CD4-positive, alpha-beta T cell treated with Interleukin-21 for 1 hour (primary cell): ENCODE measurements around the gene NRDC.

Experiments
- DNase-seq: peaks from one replicate; pipeline ENCODE4 v3.0.0-alpha.2; 2020

Gene NRDC

DNA sequence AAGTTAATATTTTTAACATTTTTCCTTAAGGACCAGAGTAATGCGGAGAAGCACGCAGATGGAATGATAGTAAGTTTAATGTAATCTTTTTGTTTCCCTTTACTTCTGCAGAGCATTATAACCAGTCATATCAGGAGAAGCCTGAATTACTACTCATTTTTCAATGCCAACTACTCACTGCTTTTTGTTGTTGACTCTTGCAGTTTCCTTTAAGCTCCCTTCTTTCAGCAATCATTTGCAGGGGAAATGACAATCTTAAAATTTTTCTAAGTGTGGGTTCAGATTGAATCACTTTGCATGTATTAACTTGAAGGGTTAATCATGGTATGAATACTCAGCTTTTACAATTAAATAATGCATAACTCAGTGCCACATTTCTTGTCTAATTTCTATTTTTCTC, 122.2 kb downstream of the NRDC start:
- no peak for DNase-seq

DNA sequence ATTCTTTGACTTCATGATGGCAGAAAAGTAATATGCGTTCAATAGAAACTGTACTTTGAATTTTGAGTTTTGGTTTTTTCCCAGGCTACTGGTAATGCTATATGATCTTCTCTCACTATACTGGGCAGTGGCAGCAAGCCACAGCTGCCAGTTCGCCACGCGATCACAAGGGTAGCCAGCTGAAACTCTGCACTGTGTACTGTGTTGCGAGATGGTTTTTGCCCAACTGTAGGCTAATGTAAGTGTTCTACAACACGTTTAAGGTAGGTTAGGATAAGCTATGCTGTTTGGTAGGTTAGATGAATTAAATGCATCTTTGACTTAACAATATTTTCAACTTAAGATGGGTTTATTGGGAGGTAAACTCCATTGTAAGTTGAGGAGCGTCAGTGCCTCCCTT, 123.1 kb downstream of the NRDC start:
- DNase-seq, result no peak

DNA sequence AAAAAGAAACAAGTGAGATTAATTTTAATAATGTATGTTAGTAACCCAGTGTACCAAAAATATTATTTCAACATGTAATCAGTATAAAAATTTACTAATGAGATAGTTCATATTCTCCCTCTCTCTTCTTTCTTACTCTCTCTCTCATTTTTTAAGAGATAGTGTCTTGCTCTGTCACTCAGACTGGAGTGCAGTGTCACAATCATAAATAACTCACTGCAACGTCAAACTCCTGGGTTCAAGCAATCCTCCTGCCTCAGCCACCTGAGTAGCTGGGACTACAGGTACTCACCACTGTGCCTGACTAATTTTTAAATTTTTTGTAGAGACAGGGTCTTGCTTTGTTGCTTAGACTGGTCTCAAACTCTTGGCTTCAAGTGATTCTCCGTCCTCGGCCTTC, 123.9 kb downstream of the NRDC start:
- no peak for DNase-seq

DNA sequence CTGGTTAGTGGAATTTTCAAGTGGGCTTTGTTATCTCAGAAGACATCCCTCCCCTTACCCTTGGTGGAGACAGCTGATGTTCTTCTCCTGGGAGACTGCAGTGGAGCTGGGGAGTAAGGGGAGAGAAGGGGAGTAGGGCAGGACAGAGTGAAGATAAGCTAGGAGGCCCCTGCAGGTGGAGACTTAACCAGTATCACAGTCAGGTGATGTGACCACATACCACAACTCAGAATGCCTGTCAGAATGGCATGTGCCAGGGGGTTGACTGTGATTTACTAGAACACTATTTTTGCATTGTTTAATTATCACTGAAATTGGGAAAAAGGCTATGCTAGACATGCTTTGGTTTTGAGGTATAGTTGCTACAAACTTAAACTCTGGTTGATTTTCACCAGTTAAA, 124.6 kb downstream of the NRDC start:
- DNase-seq, result no peak

- no peak for DNase-seq
Measured at GRCh38 chr1:51752073-51752948, 126.2 kb downstream of the NRDC start.

DNA sequence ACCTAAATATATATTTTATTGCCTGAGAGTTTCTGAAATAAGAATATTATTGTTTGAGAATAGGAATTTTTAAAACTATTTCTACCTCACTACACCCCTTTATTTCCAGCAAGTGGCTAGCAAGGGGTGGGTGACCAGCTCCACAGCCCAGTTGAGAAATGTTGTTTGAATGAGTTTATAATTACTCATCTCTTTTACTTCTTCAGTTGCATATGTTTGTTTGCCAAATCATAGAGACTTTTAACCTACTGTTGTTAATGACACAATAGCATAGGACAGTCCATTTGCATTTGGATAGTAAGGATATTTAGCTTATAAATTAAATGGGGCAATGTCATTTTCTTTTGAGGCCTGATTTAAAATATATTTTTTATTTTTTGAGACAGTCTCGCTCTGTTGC, 127.8 kb downstream of the NRDC start:
- no peak for DNase-seq

GRCh38 chr1:51750218-51750617, 128.3 kb downstream of the NRDC start:
- DNase-seq, result no peak

- no peak for DNase-seq
Measured at GRCh38 chr1:51749151-51749550, 129.4 kb downstream of the NRDC start.

DNA sequence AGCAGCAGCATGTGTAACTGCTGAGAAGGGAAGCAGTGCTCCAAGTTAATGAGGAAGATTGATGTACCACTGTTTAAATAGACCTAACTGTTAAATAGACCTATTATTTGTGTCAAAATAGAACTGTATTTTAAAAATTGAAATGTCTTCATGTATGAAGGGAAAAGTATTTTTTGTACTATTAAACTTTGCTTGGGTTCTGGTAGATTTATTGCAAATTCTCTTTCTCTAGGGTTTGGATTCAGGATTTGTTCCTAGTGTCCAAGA, 133.3 kb downstream of the NRDC start:
- no peak for DNase-seq

DNA sequence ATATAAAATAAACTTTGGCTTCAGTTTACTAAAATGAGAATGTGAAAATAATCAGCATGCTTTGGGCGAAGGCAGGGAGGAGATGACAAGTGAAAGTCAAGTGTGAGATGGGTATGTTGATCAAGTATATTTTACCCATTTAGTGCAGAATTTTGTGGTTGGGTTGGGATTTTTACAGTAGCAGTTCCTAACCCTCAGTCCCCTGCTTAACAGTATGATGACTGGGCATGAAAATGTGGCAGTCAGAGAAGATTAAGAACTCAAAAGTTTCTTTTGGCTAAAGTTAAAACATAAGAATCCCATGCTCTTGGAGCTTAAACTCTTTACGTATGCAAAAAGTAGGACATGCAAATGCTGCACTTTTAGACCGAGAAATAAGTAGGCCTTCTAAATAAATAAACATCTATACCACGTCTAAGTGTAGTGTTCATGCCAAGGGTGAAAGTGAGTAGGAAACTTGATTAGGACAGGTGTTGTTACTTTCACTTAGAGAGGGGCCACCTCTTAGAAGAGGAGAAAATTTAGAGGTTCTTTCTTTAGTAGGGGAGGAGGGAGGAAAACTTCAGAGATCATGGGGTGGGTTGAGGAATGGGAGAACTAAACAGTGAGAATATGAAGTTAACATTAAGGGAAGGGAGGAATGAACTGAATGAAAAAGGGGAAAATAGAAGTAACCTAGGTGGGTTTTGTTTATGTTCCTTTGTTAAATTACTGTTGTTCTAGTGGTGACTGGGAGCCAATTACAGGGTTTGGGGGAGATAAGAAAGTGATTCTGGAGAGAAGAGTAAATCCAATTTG, 133.8 kb downstream of the NRDC start:
- no peak for DNase-seq

DNA sequence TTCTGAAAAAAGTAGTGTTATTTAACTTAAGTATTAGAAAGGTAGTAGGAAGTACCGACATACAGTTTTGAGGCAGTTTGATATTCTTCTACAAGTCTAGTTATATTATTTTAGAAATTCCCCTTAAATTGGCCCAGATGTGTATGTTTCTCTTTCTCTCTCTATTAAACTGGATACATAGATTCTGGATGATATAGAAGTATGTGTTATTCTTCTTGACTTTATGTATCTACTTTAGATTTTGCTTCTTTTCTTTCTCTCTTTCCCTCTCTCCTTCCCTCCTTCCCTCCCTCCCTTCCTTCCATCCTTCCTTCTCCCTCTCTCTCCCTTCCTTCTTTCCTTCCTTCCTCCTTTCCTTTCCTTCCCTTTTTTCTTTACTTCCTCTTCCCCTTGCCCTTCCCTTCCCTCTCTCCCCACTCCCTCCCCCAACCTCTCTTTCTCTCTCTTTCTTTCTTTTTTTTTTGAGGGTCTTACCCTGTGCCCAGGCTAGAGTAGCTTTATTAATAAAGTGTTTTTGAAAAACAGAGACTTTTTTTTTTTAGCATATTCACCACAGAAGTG, 137.3 kb downstream of the NRDC start:
- no peak for DNase-seq

GRCh38 chr1:51740652-51741051, 137.9 kb downstream of the NRDC start:
- DNase-seq, result no peak
